GM10266 (cell line): ENCODE data around the gene CCDC107.
"Not testable (repeated sequence)": the region's sequence is repeated elsewhere in the genome, so short reads cannot be mapped to it uniquely, and the experiment has no call there.

Experiments used
- DNase-seq: peaks from one replicate; pipeline ENCODE4 v3.0.0; 2012; ENCODE audit errors: extremely low spot score
- CTCF ChIP-seq: IDR thresholded peaks from 2 replicates; pipeline ENCODE4 v1.5.1; 2012; ENCODE audit warnings: mild to moderate bottlenecking, low read depth; ENCODE audit not compliant: control insufficient read depth, insufficient read depth; ENCODE audit errors: missing control alignments

CCDC107 gene

GRCh38 chr9:35628389-35628991 is 29.6 kb upstream of the CCDC107 start:
- DNase-seq, result no peak
- TF ChIP-seq CTCF, result no peak

- TF ChIP-seq CTCF, result no peak
- DNase-seq, result no peak
These were observed 28.5 kb upstream of the CCDC107 start for GRCh38 chr9:35629597-35629996.

GRCh38 chr9:35635730-35636129 is 22.4 kb upstream of the CCDC107 start:
- no peak for TF ChIP-seq CTCF
- DNase-seq, result no peak

- DNase-seq, result peak; percentile 2
- no peak for TF ChIP-seq CTCF
These were observed 21.8 kb upstream of the CCDC107 start for GRCh38 chr9:35636135-35636876.

GRCh38 chr9:35636877-35637246 is 21.2 kb upstream of the CCDC107 start:
- not testable (repeated sequence) for DNase-seq

- not testable (repeated sequence) for DNase-seq
These were observed 20.6 kb upstream of the CCDC107 start for GRCh38 chr9:35637427-35637955.

GRCh38 chr9:35638751-35639150 is 19.3 kb upstream of the CCDC107 start:
- not testable (repeated sequence) for DNase-seq

GRCh38 chr9:35639225-35639624 is 18.9 kb upstream of the CCDC107 start:
- not testable (repeated sequence) for DNase-seq

- no peak for TF ChIP-seq CTCF
These were observed 18.5 kb upstream of the CCDC107 start for GRCh38 chr9:35639631-35640030.

GRCh38 chr9:35640431-35640830 is 17.7 kb upstream of the CCDC107 start:
- DNase-seq, result not testable (repeated sequence)

More at GRCh38 chr9:35639631-35640030, 18.5 kb upstream of the CCDC107 start:
- no peak for DNase-seq

- DNase-seq, result not testable (repeated sequence)
These were observed 16.6 kb upstream of the CCDC107 start for GRCh38 chr9:35641478-35641877.
